ENCODE measurements around the gene ABLIM3. TPM values are rescaled to one million over a fixed set of nuclear protein-coding genes. Genes with fewer than 3 reads are reported as not detected.

Gene ABLIM3
- total RNA-seq, 1 experiment from 2014 or later, result 14.3 TPM

DNA sequence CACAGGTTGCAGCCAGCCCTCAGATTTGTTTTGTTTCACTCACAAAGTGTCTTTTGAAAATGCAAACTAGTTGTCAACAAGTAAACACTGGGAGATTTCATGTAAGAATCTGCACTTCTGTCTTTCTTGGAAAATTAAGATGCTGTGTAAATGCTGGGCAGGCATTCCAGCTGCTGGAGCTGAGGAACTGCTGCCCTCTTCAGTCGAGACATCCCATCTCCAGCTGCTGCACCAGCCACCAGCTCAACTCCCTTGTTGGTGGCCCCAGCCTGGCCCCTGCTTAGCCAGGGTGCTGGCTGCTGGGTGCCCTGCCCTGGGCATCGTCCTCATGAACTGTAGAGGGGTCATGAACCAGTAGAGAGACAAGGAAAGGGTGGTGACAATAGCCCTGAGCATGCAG is 97.2 kb downstream of the ABLIM3 start:
- ATAC-seq (0 out of 2 replicates have a peak, but pooled peaks have one; percentile 47), DNase-seq (ENCODE audit: low read depth, low spot score) (no peak)
- H2AFZ ChIP-seq (ENCODE audit: low read depth, low read length, poor library complexity, severe bottlenecking), result no peak overlapping the region
- POLR2A ChIA-PET, result no interaction called here
- H3K4me3 ChIP-seq (replicated peaks in 1 of 2; ENCODE audit: low read depth in 1 of 2, low read length in 2 of 2), result no peak overlapping the region
- H3K4me2 ChIP-seq (ENCODE audit: low read length), result no peak overlapping the region
- no peaks in the 10 kb centered on the region for H3K27me3 ChIP-seq (ENCODE audit: insufficient read depth, low read length)
- CTCF ChIA-PET, result interaction anchor here (1.0 to 1.5 kb wide), 3 partner anchors 10 to 123 kb away, joined by 3 to 7 read pairs (median 4); no protein-coding TSS in a partner anchor
- H3K36me3 ChIP-seq (ENCODE audit: control insufficient read depth in 1 of 2, insufficient read depth in 2 of 2, low read length in 2 of 2), result no peaks in the 10 kb centered on the region
- intact Hi-C loops (cut with micrococcal nuclease), result no loop called here
- RAD21 ChIA-PET (ENCODE audit: low non-redundant PET in 1 of 2, low total read pairs in 2 of 2, uncharacterized antibody in 2 of 2, unreplicated experiment in 2 of 2), result no interaction called here
- no peak for TF ChIP-seq SIN3A (IDR thresholded peaks at IDR 0.05; ENCODE audit: low read depth)
- TF ChIP-seq RAD21 (IDR thresholded peaks at IDR 0.05; ENCODE audit: low read depth), result peak; percentile 50
- no peak for TF ChIP-seq CBX3 (IDR thresholded peaks at IDR 0.05; ENCODE audit: low read depth)
- TF ChIP-seq FOSL1 (IDR thresholded peaks at IDR 0.05; ENCODE audit: low read depth), result no peak
- TF ChIP-seq YY1 (IDR thresholded peaks at IDR 0.05; ENCODE audit: extremely low read depth, insufficient replicate concordance, low read depth, low read length), result no peak
- TF ChIP-seq POLR2A (IDR thresholded peaks at IDR 0.05; ENCODE audit: borderline replicate concordance, extremely low read depth, insufficient read depth, insufficient read length), result no peak
- no peak overlapping the region for H3K27ac ChIP-seq (ENCODE audit: low read depth, low read length)
- no TSS peak for BruUV-seq (replicated peaks)
- H3K79me2 ChIP-seq (ENCODE audit: insufficient read depth, low read length), result no peaks in the 10 kb centered on the region
- no peaks in the 10 kb centered on the region for H4K20me1 ChIP-seq (ENCODE audit: insufficient read depth)
- no peaks in the 10 kb centered on the region for H3K4me1 ChIP-seq (ENCODE audit: control insufficient read depth in 1 of 2, insufficient read depth in 2 of 2, low read length in 2 of 2)
- no peak overlapping the region for H3K9ac ChIP-seq (ENCODE audit: low read length)
- no peaks in the 10 kb centered on the region for H3K9me2 ChIP-seq (ENCODE audit: insufficient read depth)
- H3K9me3 ChIP-seq (ENCODE audit: control insufficient read depth in 1 of 2, insufficient read depth in 1 of 2, low read depth in 1 of 2, low read length in 2 of 2), result no peaks in the 10 kb centered on the region

GRCh38 chr5:149239917-149240316 is 98.6 kb downstream of the ABLIM3 start:
- CTCF ChIA-PET, result no interaction called here
- no peak overlapping the region for H3K4me2 ChIP-seq (ENCODE audit: low read length)
- H3K4me1 ChIP-seq (ENCODE audit: control insufficient read depth in 1 of 2, insufficient read depth in 2 of 2, low read length in 2 of 2), result no peaks in the 10 kb centered on the region
- no peaks in the 10 kb centered on the region for H3K36me3 ChIP-seq (ENCODE audit: control insufficient read depth in 1 of 2, insufficient read depth in 2 of 2, low read length in 2 of 2)
- POLR2A ChIA-PET, result no interaction called here
- no peak for TF ChIP-seq SP1 (IDR thresholded peaks at IDR 0.05; ENCODE audit: low read depth)
- TF ChIP-seq FOSL1 (IDR thresholded peaks at IDR 0.05; ENCODE audit: low read depth), result no peak
- TF ChIP-seq, protein P1, sequence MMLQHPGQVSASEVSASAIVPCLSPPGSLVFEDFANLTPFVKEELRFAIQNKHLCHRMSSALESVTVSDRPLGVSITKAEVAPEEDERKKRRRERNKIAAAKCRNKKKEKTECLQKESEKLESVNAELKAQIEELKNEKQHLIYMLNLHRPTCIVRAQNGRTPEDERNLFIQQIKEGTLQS (IDR thresholded peaks at IDR 0.05), result no peak
- TF ChIP-seq YY1 (IDR thresholded peaks at IDR 0.05; ENCODE audit: extremely low read depth, insufficient replicate concordance, low read depth, low read length), result no peak
- TF ChIP-seq CBX3 (IDR thresholded peaks at IDR 0.05; ENCODE audit: low read depth), result no peak
- TF ChIP-seq JUND (IDR thresholded peaks at IDR 0.05), result no peak
- no peak for TF ChIP-seq EZH2 (IDR thresholded peaks at IDR 0.05)
- no peak for TF ChIP-seq TCF7L2 (IDR thresholded peaks at IDR 0.05; ENCODE audit: borderline replicate concordance, extremely low read depth, insufficient read depth, insufficient read length)
- TF ChIP-seq ELF1 (IDR thresholded peaks at IDR 0.05; ENCODE audit: borderline replicate concordance, low read depth), result no peak
- TF ChIP-seq ZFX (IDR thresholded peaks at IDR 0.05), result no peak
- TF ChIP-seq, protein P2, sequence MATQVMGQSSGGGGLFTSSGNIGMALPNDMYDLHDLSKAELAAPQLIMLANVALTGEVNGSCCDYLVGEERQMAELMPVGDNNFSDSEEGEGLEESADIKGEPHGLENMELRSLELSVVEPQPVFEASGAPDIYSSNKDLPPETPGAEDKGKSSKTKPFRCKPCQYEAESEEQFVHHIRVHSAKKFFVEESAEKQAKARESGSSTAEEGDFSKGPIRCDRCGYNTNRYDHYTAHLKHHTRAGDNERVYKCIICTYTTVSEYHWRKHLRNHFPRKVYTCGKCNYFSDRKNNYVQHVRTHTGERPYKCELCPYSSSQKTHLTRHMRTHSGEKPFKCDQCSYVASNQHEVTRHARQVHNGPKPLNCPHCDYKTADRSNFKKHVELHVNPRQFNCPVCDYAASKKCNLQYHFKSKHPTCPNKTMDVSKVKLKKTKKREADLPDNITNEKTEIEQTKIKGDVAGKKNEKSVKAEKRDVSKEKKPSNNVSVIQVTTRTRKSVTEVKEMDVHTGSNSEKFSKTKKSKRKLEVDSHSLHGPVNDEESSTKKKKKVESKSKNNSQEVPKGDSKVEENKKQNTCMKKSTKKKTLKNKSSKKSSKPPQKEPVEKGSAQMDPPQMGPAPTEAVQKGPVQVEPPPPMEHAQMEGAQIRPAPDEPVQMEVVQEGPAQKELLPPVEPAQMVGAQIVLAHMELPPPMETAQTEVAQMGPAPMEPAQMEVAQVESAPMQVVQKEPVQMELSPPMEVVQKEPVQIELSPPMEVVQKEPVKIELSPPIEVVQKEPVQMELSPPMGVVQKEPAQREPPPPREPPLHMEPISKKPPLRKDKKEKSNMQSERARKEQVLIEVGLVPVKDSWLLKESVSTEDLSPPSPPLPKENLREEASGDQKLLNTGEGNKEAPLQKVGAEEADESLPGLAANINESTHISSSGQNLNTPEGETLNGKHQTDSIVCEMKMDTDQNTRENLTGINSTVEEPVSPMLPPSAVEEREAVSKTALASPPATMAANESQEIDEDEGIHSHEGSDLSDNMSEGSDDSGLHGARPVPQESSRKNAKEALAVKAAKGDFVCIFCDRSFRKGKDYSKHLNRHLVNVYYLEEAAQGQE (IDR thresholded peaks at IDR 0.05; ENCODE audit: low read depth), result no peak
- no peak for TF ChIP-seq ZNF274 (IDR thresholded peaks at IDR 0.05; ENCODE audit: low read depth, low read length)
- no peak for TF ChIP-seq MAX (IDR thresholded peaks at IDR 0.05)
- TF ChIP-seq SIN3A (IDR thresholded peaks at IDR 0.05; ENCODE audit: low read depth), result no peak
- no peaks in the 10 kb centered on the region for H4K20me1 ChIP-seq (ENCODE audit: insufficient read depth)
- no peak overlapping the region for H3K4me3 ChIP-seq (replicated peaks in 1 of 2; ENCODE audit: low read depth in 1 of 2, low read length in 2 of 2)
- intact Hi-C loops (cut with micrococcal nuclease), result no loop called here
- H3K9ac ChIP-seq (ENCODE audit: low read length), result no peak overlapping the region
- DNase-seq (ENCODE audit: low read depth, low spot score) (no peak), ATAC-seq (no peak)
- H3K27me3 ChIP-seq (ENCODE audit: insufficient read depth, low read length), result no peaks in the 10 kb centered on the region
- no peaks in the 10 kb centered on the region for H3K9me2 ChIP-seq (ENCODE audit: insufficient read depth)
- H3K79me2 ChIP-seq (ENCODE audit: insufficient read depth, low read length), result no peaks in the 10 kb centered on the region
- no peak overlapping the region for H2AFZ ChIP-seq (ENCODE audit: low read depth, low read length, poor library complexity, severe bottlenecking)
- H3K9me3 ChIP-seq (ENCODE audit: control insufficient read depth in 1 of 2, insufficient read depth in 1 of 2, low read depth in 1 of 2, low read length in 2 of 2), result no peaks in the 10 kb centered on the region
- RAD21 ChIA-PET (ENCODE audit: low non-redundant PET in 1 of 2, low total read pairs in 2 of 2, uncharacterized antibody in 2 of 2, unreplicated experiment in 2 of 2), result no interaction called here
- BruUV-seq (replicated peaks), result no TSS peak
- no peak overlapping the region for H3K27ac ChIP-seq (ENCODE audit: low read depth, low read length)

Measured in HCT116 (cell line).